Measurements from ENCODE around the gene CNTN4.

GRCh38 chr3:2334921-2335320 is 236.3 kb downstream of the CNTN4 start:
- TF ChIP-seq CTCF (IDR thresholded peaks at IDR 0.05 in 8 of 11, conservative IDR thresholded peaks at IDR 0.05 in 3 of 11) (no peak), POLR2A (IDR thresholded peaks at IDR 0.05) (no peak)

Measured in spleen (tissue), 7 donors.